ENCODE data around the gene ZAP70. TPM values are rescaled to one million over a fixed set of nuclear protein-coding genes. Genes with fewer than 3 reads are reported as not detected.

Gene ZAP70
- total RNA-seq, 1 experiment from 2014 or later = 0.61 TPM

- TF ChIP-seq ZNF416 (CRISPR knock-in tag; IDR thresholded peaks at IDR 0.05) (no peak), MAX (CRISPR knock-in tag; IDR thresholded peaks at IDR 0.05) (no peak), EMX1 (CRISPR knock-in tag; IDR thresholded peaks at IDR 0.05) (no peak), USF2 (CRISPR knock-in tag; IDR thresholded peaks at IDR 0.05) (no peak), ZNF219 (CRISPR knock-in tag; IDR thresholded peaks at IDR 0.05; ENCODE audit: borderline replicate concordance) (no peak), NFE2L1 (CRISPR knock-in tag; IDR thresholded peaks at IDR 0.05) (no peak), TP53 (CRISPR knock-in tag; IDR thresholded peaks at IDR 0.05) (no peak), PRDM15 (CRISPR knock-in tag; IDR thresholded peaks at IDR 0.05) (no peak), ZNF121 (CRISPR knock-in tag; IDR thresholded peaks at IDR 0.05) (no peak), ZNF138 (CRISPR knock-in tag; conservative IDR thresholded peaks at IDR 0.05) (no peak), ZNF532 (CRISPR knock-in tag; IDR thresholded peaks at IDR 0.05; ENCODE audit: borderline replicate concordance) (no peak), SMAD4 (CRISPR knock-in tag; IDR thresholded peaks at IDR 0.05) (no peak), GABPB1 (CRISPR knock-in tag; IDR thresholded peaks at IDR 0.05) (no peak)
- TF ChIP-seq, protein P1, sequence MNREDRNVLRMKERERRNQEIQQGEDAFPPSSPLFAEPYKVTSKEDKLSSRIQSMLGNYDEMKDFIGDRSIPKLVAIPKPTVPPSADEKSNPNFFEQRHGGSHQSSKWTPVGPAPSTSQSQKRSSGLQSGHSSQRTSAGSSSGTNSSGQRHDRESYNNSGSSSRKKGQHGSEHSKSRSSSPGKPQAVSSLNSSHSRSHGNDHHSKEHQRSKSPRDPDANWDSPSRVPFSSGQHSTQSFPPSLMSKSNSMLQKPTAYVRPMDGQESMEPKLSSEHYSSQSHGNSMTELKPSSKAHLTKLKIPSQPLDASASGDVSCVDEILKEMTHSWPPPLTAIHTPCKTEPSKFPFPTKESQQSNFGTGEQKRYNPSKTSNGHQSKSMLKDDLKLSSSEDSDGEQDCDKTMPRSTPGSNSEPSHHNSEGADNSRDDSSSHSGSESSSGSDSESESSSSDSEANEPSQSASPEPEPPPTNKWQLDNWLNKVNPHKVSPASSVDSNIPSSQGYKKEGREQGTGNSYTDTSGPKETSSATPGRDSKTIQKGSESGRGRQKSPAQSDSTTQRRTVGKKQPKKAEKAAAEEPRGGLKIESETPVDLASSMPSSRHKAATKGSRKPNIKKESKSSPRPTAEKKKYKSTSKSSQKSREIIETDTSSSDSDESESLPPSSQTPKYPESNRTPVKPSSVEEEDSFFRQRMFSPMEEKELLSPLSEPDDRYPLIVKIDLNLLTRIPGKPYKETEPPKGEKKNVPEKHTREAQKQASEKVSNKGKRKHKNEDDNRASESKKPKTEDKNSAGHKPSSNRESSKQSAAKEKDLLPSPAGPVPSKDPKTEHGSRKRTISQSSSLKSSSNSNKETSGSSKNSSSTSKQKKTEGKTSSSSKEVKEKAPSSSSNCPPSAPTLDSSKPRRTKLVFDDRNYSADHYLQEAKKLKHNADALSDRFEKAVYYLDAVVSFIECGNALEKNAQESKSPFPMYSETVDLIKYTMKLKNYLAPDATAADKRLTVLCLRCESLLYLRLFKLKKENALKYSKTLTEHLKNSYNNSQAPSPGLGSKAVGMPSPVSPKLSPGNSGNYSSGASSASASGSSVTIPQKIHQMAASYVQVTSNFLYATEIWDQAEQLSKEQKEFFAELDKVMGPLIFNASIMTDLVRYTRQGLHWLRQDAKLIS (CRISPR knock-in tag; IDR thresholded peaks at IDR 0.05; ENCODE audit: borderline replicate concordance) = no peak
- TF ChIP-seq, protein P2, sequence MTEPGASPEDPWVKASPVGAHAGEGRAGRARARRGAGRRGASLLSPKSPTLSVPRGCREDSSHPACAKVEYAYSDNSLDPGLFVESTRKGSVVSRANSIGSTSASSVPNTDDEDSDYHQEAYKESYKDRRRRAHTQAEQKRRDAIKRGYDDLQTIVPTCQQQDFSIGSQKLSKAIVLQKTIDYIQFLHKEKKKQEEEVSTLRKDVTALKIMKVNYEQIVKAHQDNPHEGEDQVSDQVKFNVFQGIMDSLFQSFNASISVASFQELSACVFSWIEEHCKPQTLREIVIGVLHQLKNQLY (CRISPR knock-in tag; IDR thresholded peaks at IDR 0.05) = no peak
- ATAC-seq (no peak), DNase-seq (ENCODE audit: low spot score) (no peak)
- Mint-ChIP-seq H3K36me3 (peaks cover 13% of the 10 kb centered on the region; the same call in 1 of the 2 replicates), H3K4me1 (peaks cover 34% of the 10 kb centered on the region), H3K4me3 (no peak overlapping the region), H3K27ac (no peak overlapping the region), H3K9me3 (no peaks in the 10 kb centered on the region), H3K27me3 (ENCODE audit: low read depth) (peaks cover 15% of the 10 kb centered on the region)
- ChIA-PET CTCF (interaction anchor here (0.6 to 2.5 kb wide), 4 partner anchors 18 to 88 kb away, joined by 3 to 10 read pairs (median 4); no protein-coding TSS in a partner anchor), POLR2A (no interaction called here)
These were observed 53.2 kb downstream of the ZAP70 start for GRCh38 chr2:97766567-97766966.

Data from WTC11 (cell line).